Large intestine (tissue), 3 donors: ENCODE data around the gene TERT. TPM values are rescaled to one million over a fixed set of nuclear protein-coding genes. Genes with fewer than 3 reads are reported as not detected.

ENCODE experiments used
- DNase-seq, 2 donors: peaks; one replicate each; pipeline versions ENCODE4 v3.0.0 to v3.0.0-alpha.2; 2013
- H3K27ac ChIP-seq: one replicate; pipeline ENCODE4 v1.5.1; 2013; ENCODE audit warnings: low read length
- H3K27me3 ChIP-seq: 2 replicates; pipeline ENCODE4 v1.6.1; 2013; ENCODE audit warnings: low read length; ENCODE audit not compliant: control insufficient read depth, insufficient read depth
- H3K36me3 ChIP-seq: 2 replicates; pipeline ENCODE4 v1.6.1; 2013; ENCODE audit warnings: low read length; ENCODE audit not compliant: control insufficient read depth, insufficient read depth
- H3K4me1 ChIP-seq: one replicate; pipeline ENCODE4 v1.6.1; 2013; ENCODE audit warnings: low read length; ENCODE audit not compliant: control insufficient read depth, insufficient read depth
- H3K4me3 ChIP-seq: one replicate; pipeline ENCODE4 v1.5.1; 2013; ENCODE audit warnings: low read length
- H3K9me3 ChIP-seq: one replicate; pipeline ENCODE4 v1.6.1; 2013; ENCODE audit warnings: mild to moderate bottlenecking, low read depth, low read length, moderate library complexity; ENCODE audit not compliant: control insufficient read depth
- WGBS: methylation state at CpG from one replicate; pipeline ENCODE4 v1.1.5; 2013; ENCODE audit warnings: low lambda C conversion rate; ENCODE audit not compliant: insufficient coverage; 5-methylcytosine and 5-hydroxymethylcytosine counted together
- polyA plus RNA-seq: library from polyadenylated mRNA; unstranded; fragments of 120-200 nt; gene quantifications from one replicate; pipeline ENCODE4 v1.2.1, GENCODE V29; 2013

Gene TERT
- polyA plus RNA-seq, 1 donor: 4.0 TPM

DNA sequence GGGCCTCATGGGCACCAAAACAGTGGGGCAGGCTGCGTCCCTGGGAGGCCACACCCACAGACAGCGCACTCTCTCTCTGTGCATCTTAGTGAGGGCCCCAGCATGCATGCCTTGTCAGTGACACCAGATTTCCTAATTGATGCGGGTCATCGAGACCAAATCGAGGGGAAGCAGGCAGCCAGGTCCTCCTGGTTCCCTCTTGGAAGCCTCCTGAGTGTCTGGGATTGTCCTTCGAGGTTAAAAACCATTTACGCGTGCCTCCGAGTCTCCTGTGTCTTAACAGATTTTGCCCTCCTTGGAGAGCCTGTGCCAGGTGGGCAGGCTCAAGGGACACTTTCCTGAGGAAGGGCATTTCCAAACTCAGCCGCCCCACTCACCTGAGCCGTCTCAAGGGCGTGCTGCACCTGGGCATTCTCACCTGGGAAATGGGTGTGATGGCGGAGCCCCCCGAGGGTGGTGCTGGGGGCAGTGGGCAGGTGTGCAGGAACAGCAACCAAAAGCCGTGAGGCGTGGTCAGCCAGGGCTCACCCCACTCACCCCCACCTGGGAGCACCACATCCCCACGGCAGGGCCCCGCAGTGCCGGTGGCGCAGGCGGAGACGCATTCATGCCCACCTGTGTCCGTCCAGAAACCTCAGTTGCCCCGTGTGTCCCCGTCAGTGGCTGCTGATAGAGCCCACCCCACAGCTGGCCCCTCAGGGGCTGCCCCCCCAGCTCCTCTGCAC lies 90.7 kb downstream of the TERT start:
- WGBS: no CpG with 5 or more reads among the region's 25 CpGs
- Histone ChIP-seq H3K4me3 (peak overlapping the region; percentile 62), H3K4me1 (peaks cover 89% of the 10 kb centered on the region), H3K36me3 (peaks cover 14% of the 10 kb centered on the region), H3K9me3 (peaks cover 35% of the 10 kb centered on the region), H3K27ac (peak overlapping the region; percentile 91), H3K27me3 (no peaks in the 10 kb centered on the region)
- DNase-seq: no peak

- Histone ChIP-seq H3K36me3 (peaks cover 11% of the 10 kb centered on the region), H3K9me3 (peaks cover 35% of the 10 kb centered on the region), H3K27ac (peak overlapping the region; percentile 91), H3K4me1 (peaks cover 87% of the 10 kb centered on the region), H3K4me3 (peak overlapping the region; percentile 62), H3K27me3 (no peaks in the 10 kb centered on the region)
- WGBS: no CpG with 5 or more reads among the region's 24 CpGs
- DNase-seq: no peak
Observed at GRCh38 chr5:1203311-1203967, 91.4 kb downstream of the TERT start.

Other genes starting within 250 kb of the TERT start
- 76.6 TPM for gene SLC12A7, start 183.0 kb downstream of the TERT start, polyA plus RNA-seq
- 295 TPM for gene SLC6A19, start 93.5 kb downstream of the TERT start, polyA plus RNA-seq
- gene SLC6A18, start 69.7 kb downstream of the TERT start, polyA plus RNA-seq: 0.03 TPM
- gene CLPTM1L, start 50.0 kb upstream of the TERT start, polyA plus RNA-seq: 87.4 TPM
- 0.13 TPM for gene SLC6A3, start 150.4 kb upstream of the TERT start, polyA plus RNA-seq
- 14.8 TPM for gene LPCAT1, start 228.9 kb upstream of the TERT start, polyA plus RNA-seq